ENCODE measurements around the gene DHX29.
"Not testable (repeated sequence)": the region's sequence is repeated elsewhere in the genome, so short reads cannot be mapped to it uniquely, and the experiment has no call there.

The DHX29 gene

DNA sequence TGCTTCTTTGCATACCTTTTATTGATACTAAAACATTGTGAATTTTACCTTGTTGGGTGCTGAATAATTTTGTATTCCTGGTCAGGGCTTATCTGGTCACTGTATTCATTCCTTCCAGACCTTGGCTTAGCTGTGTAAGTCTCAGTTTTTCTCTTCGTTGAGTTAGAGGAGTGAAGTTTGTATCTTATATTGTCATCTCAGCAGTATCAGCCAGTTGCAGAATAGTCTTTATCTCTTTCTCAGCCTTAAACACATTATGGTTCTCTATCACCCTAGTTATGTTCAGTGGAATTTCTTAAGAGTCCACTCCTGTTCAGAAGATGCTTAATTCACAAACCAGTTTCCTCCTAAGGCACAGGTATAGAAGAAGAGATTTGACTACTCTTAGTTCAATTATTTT, 25.5 kb upstream of the DHX29 start:
- DNase-seq (ENCODE audit: low read depth in 1 of 2, low spot score in 1 of 2) = no peak
- in situ Hi-C loops (cut with HindIII; ENCODE audit: low pct_unique_long_range_greater_than_20kb, low sequenced_read_pairs) = no loop called here
- no peak for TF ChIP-seq JUND (IDR thresholded peaks at IDR 0.05; ENCODE audit: low read depth)

DNA sequence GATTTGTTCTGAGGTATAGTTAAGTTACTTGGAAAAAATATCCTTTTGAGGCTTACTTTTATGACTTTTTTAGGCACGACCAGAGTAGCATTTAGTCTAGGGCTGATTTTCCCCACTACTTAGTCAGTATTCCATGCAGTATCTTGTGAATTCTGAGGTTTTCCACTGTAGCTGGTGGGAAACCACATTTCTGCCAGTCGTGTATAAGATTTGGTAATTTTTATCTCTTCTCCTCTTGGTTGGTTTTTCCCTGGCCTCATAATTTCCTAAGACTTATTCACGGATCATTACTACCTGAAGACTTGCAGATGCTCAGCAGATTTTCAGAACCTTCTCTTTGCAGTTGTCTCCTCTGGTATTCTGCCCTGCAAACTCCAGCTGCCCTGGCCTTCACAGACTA, 23.8 kb upstream of the DHX29 start:
- DNase-seq (ENCODE audit: low read depth in 1 of 2, low spot score in 1 of 2) = no peak
- in situ Hi-C loops (cut with HindIII; ENCODE audit: low pct_unique_long_range_greater_than_20kb, low sequenced_read_pairs) = no loop called here
- TF ChIP-seq JUND (IDR thresholded peaks at IDR 0.05; ENCODE audit: low read depth) = no peak

DNA sequence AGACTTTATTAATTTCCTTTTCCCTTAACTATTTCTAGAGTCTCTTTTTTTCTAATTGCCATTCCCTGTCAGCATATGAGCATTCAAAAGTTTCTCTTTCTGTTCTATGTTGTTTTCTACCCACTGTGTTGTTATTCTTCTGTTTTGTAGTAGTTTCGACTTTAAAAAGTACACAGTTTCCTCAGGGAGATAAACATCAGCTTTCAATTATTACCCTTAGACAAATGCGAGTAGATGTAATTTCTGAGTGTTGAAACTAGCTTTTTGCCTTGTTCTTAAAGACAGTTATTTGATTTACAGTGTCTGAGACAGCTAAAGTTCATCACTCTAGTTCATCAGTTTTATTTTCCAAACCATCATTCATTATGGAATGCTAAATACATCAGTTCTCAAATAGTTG, 19.8 kb upstream of the DHX29 start:
- no peak for DNase-seq (ENCODE audit: low read depth in 1 of 2, low spot score in 1 of 2)
- TF ChIP-seq JUND (IDR thresholded peaks at IDR 0.05; ENCODE audit: low read depth) = no peak
- in situ Hi-C loops (cut with HindIII; ENCODE audit: low pct_unique_long_range_greater_than_20kb, low sequenced_read_pairs) = no loop called here

DNA sequence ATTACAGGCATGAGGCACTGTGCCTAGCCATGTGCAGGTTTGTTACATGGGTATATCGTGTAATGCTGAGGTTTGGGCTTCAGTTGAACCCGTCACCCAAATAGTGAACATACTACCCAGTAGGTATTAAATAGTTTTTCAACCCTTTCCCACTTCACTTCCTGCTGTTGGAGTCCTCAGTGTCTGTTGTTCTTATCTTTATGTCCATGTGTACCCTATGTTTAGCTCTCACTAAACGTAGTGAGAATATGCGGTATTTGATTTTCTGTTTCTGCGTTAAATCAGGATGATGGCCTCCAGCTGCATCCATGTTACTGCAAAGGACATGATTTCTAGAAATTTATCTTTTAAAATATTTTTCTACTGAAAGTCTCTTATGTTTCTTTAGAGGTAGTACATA, 18.1 kb upstream of the DHX29 start:
- in situ Hi-C loops (cut with HindIII; ENCODE audit: low pct_unique_long_range_greater_than_20kb, low sequenced_read_pairs) = no loop called here
- no peak for DNase-seq (ENCODE audit: low read depth in 1 of 2, low spot score in 1 of 2)
- TF ChIP-seq JUND (IDR thresholded peaks at IDR 0.05; ENCODE audit: low read depth) = no peak

DNA sequence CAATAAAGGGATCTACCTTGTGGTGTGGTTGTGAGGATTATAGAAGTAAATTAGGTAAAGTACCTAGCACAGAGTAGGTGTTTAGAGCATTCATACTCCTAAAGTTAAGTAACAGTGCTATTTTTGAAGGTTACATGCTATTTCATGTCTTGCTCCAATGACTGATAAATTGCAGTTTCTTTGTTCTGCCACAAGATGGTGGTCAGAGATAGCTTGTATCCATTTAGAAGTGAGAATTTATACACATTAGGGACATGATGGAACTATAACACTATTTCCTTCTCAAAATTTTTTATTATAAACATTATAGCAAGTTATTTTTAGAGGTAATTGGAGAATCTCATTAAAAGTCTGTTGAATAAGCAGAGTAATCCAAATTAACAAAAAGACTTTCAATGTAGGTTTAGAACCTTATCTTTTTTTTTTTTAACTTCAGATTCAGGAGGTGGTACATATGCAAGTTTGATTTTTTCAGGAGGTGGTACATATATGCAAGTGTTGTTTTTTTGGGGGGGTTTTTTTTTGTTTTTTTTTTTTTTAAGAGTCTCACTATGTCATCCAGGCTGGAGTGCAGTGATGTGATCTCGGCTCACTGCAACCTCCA, 17.4 kb upstream of the DHX29 start:
- DNase-seq (ENCODE audit: low read depth in 1 of 2, low spot score in 1 of 2) = peak in 1 of 2 experiments; percentile 62
- TF ChIP-seq JUND (IDR thresholded peaks at IDR 0.05; ENCODE audit: low read depth) = no peak
- in situ Hi-C loops (cut with HindIII; ENCODE audit: low pct_unique_long_range_greater_than_20kb, low sequenced_read_pairs) = no loop called here

DNA sequence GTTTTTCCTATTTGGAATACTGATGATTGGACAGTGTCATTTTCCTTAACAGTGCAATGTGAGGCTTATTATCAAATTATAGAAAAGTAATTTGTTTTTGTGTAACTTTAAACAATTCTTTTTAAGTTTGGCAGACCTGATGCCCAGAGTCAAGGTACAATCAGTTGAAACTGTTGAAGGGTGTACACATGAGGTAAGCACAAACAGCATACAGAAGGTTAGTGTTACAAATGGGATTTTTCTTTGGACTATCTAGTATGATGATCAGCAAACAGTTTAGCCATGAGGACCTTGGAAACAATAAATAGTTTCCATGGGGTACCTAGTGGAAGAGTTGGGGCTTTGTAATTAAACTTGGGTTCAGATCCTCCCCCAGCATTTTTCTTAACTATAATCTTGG, 16.5 kb upstream of the DHX29 start:
- in situ Hi-C loops (cut with HindIII; ENCODE audit: low pct_unique_long_range_greater_than_20kb, low sequenced_read_pairs) = no loop called here
- DNase-seq (ENCODE audit: low read depth in 1 of 2, low spot score in 1 of 2) = no peak

DNA sequence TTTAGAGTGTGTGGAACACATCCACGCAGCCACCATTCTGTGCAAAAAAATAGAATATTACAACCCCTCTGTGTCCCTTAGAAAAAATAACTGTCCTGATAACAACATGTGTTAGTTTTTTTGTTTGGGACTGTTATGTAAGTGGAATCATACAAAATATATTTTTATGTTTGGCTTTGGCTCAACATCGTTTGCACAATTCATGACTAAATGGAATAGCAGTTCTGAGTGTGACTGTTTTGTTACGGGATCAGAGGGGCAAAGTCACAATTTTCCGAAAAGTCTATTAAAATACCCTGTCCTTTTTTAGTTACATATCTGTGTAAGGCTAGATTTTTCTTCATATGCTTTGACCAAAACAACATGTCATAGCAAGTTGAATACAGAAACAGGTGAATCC, 13.1 kb upstream of the DHX29 start:
- TF ChIP-seq JUND (IDR thresholded peaks at IDR 0.05; ENCODE audit: low read depth) = no peak
- in situ Hi-C loops (cut with HindIII; ENCODE audit: low pct_unique_long_range_greater_than_20kb, low sequenced_read_pairs) = no loop called here
- no peak for DNase-seq (ENCODE audit: low read depth in 1 of 2, low spot score in 1 of 2)

More for the DNA sequence above, 16.5 kb upstream of the DHX29 start:
- TF ChIP-seq JUND (IDR thresholded peaks at IDR 0.05; ENCODE audit: low read depth) = no peak

DNA sequence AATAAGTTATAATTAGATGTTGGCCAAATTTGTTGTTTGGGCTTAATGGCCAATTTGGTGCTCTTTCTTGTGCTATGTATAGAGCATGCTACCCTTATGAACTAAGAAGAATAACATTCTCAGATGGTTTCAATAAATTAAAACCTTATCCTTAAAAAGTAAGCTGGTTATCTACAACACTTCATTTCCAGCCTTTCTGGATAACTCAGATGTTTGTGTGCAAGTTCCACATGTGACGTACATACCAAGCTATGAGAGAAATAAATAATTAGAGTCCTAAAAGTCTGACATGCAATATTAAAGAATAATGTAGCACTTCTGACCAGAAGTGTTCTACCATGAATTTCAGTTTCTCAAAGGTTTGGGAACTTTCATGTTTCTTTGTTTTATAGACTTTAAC, 12.0 kb upstream of the DHX29 start:
- DNase-seq (ENCODE audit: low read depth in 1 of 2, low spot score in 1 of 2) = no peak
- no peak for TF ChIP-seq JUND (IDR thresholded peaks at IDR 0.05; ENCODE audit: low read depth)
- in situ Hi-C loops (cut with HindIII; ENCODE audit: low pct_unique_long_range_greater_than_20kb, low sequenced_read_pairs) = no loop called here

DNA sequence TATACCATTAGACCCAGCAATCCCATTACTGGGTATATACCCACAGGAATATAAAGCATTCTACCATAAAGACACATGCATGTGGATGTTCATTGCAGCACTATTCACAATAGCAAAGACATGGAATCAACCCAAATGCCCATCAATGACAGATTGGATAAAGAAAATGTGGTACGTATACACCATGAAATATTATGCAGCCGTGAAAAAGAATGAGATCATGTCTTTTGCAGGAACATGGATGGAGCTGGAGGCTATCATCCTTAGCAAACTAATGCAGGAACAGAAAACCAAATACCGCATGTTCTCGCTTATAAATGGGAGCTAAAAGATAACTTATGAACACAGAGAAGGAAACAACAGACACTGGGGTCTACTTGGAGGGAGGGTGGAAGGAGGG, 10.7 kb upstream of the DHX29 start:
- DNase-seq (ENCODE audit: low read depth in 1 of 2, low spot score in 1 of 2); in situ Hi-C loops (cut with HindIII; ENCODE audit: low pct_unique_long_range_greater_than_20kb, low sequenced_read_pairs): not testable (repeated sequence)

DNA sequence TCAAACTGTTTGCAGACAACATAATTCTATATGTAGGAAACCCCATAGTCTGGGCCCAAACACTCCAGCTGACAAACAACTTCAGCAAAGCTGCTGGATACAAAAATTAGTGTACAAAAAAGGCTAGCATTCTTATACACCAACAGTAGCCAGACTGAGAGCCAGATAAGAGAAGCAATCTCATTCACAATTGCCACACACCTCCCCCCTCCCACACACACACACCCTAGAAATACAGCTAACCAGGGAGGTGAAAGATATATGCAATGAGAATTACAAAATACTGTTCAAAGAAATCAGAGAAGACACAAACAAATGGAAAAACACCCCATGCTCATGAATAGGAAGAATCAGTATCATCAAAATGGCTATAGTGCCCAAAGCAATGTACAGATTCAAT, 9.3 kb upstream of the DHX29 start:
- in situ Hi-C loops (cut with HindIII; ENCODE audit: low pct_unique_long_range_greater_than_20kb, low sequenced_read_pairs) = no loop called here
- TF ChIP-seq JUND (IDR thresholded peaks at IDR 0.05; ENCODE audit: low read depth) = no peak

DNA sequence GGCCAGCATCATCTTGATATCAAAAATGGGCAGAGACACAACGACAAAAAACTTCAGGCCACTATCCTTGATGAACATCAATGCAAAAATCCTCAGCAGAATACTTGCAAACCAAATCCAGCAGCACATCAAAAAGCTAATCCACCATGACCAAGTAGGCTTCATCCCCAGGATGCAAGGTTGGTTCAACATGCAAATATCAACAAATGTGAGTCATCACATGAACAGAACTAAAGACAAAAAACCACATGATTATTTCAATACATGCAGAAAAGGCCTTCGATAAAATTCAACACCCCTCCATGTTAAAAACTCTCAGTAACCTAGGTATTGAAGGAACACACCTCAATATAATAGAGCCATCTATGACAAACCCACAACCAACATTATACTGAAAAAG, 8.8 kb upstream of the DHX29 start:
- in situ Hi-C loops (cut with HindIII; ENCODE audit: low pct_unique_long_range_greater_than_20kb, low sequenced_read_pairs) = no loop called here
- no peak for DNase-seq (ENCODE audit: low read depth in 1 of 2, low spot score in 1 of 2)

More for the DNA sequence above, 9.3 kb upstream of the DHX29 start:
- no peak for DNase-seq (ENCODE audit: low read depth in 1 of 2, low spot score in 1 of 2)

DNA sequence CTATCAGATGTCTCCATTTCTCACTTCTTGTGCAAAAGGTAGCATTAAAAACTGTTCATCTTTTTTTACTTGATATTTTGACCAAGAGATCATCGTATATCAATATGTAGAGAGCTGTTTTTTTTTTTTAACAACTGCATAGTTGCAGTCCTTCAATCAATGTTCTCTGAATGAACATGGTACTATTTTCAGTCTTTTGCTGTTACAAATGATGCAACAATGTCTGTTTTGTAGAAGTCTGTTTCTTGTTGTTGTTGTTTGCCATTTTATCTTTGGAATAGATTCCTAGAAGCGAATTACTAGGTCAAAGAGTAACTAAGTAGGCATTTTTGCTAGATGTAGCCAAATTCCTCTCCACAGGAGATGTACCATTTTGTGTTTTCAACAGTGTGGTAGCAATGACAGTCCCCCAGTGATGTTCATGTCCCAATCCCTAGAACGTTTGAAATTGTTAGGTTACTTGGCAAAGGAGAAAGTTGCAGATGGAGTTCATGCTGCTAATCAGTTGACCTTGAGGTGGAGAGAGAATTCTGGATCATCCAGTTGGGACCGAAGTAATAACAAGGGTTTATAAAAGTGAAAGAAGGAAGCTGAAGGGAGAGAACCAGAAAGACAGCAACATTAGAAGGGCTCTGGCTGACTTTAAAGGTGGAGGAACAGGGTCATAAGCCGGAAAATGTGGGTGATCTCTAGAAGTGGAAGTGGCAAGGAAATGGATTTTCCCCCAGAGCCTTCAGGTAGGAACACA, 6.5 kb upstream of the DHX29 start:
- in situ Hi-C loops (cut with HindIII; ENCODE audit: low pct_unique_long_range_greater_than_20kb, low sequenced_read_pairs) = no loop called here

More for the DNA sequence above, 8.8 kb upstream of the DHX29 start:
- TF ChIP-seq JUND (IDR thresholded peaks at IDR 0.05; ENCODE audit: low read depth) = no peak

DNA sequence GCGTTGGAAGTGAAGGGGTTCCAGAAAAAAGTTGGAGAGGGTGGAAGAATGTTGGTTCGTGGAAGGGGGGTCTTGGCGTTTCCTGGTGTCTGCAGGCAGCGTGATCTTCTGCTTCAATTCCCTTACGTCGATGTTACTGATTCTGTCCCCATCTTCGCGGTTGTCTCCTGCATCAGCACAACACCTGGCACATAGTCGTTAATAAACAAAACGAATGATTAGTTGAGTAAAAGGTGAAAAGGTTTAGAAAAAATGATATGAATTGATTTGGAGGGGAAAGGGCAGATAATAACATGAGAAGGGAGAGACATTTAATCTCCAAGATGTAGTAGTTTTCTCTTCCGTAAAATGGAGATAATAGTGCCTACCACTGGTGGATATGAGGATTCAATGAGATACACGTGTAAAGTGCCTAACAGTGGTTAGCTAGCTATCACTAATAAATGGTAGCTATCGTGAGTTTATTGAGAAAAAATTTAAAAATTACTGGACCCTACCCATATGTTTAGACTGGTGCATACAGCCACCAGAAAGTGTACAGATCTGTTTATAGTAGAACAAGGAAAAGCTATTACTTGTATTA, 851 bp upstream of the DHX29 start:
- no peak for TF ChIP-seq JUND (IDR thresholded peaks at IDR 0.05; ENCODE audit: low read depth)
- in situ Hi-C loops (cut with HindIII; ENCODE audit: low pct_unique_long_range_greater_than_20kb, low sequenced_read_pairs) = no loop called here
- peak in 1 of 2 experiments; percentile 33 for DNase-seq (ENCODE audit: low read depth in 1 of 2, low spot score in 1 of 2)

More for the DNA sequence above, 6.5 kb upstream of the DHX29 start:
- DNase-seq (ENCODE audit: low read depth in 1 of 2, low spot score in 1 of 2) = no peak
- TF ChIP-seq JUND (IDR thresholded peaks at IDR 0.05; ENCODE audit: low read depth) = no peak
